ENCODE data around the gene IMMT. TPM values are rescaled to one million over a fixed set of nuclear protein-coding genes. Genes with fewer than 3 reads are reported as not detected.

The IMMT gene
- total and polyA plus RNA-seq, 2 donors (not counting 3 experiments of a cell fraction or from before 2014, with no cell fraction given) = 35.6 to 112 TPM

GRCh38 chr2:86186431-86186830 is 8.8 kb downstream of the IMMT start:
- Histone ChIP-seq H3K27ac (ENCODE audit: insufficient read depth, low read depth, low read length) (no peak overlapping the region), H3K9me3 (replicated peaks; ENCODE audit: control insufficient read depth, insufficient read depth, low read length) (no peaks in the 10 kb centered on the region), H3K9me1 (replicated peaks; ENCODE audit: control insufficient read depth, extremely low read depth, insufficient read depth, low read length) (no peaks in the 10 kb centered on the region), H3K9ac (replicated peaks; ENCODE audit: extremely low read depth, insufficient read depth, low read length) (no peak overlapping the region), H3K27me3 (ENCODE audit: control insufficient read depth in 2 of 2, insufficient read depth in 2 of 2, low read length in 2 of 2) (no peaks in the 10 kb centered on the region), H4K20me1 (replicated peaks; ENCODE audit: control insufficient read depth, extremely low read depth, insufficient read depth, low read length) (peaks cover 8% of the 10 kb centered on the region), H2AFZ (ENCODE audit: low read depth, low read length) (no peak overlapping the region), H3K4me1 (ENCODE audit: control insufficient read depth, extremely low read depth, insufficient read depth, low read length) (peaks cover 13% of the 10 kb centered on the region), H3K79me2 (ENCODE audit: control insufficient read depth, insufficient read depth, low read length) (peaks cover 97% of the 10 kb centered on the region), H3K36me3 (ENCODE audit: control insufficient read depth in 2 of 2, extremely low read depth in 1 of 2, insufficient read depth in 2 of 2, low read length in 2 of 2) (no peaks in the 10 kb centered on the region), H3K4me2 (ENCODE audit: insufficient read depth, low read length) (no peak overlapping the region), H3K4me3 (replicated peaks in 1 of 3; ENCODE audit: insufficient read depth in 1 of 3, low read depth in 1 of 3, low read length in 3 of 3) (no peak overlapping the region)
- POLR2A ChIA-PET = interaction anchor here (0.7 kb wide), 1 partner anchor 47 kb away, joined by 3 read pairs; no protein-coding TSS in a partner anchor
- CTCF ChIA-PET = interaction anchor here (0.6 to 2.3 kb wide), 2 partner anchors 187 to 1891 kb away, joined by 3 to 7 read pairs; no protein-coding TSS in a partner anchor
- no TSS peak for BruUV-seq (replicated peaks)
- no peak for FAIRE-seq
- no peak for DNase-seq (ENCODE audit: low read depth, low spot score)
- dilution Hi-C loops (cut with MboI; ENCODE audit: extremely low pct_ligation_motif_present, low sequenced_read_pairs) (no loop called here), intact Hi-C loops (cut with micrococcal nuclease) (no loop called here)
- TF ChIP-seq CTCF (IDR thresholded peaks at IDR 0.05; ENCODE audit: extremely low read depth in 1 of 2, insufficient read depth in 1 of 2, low read depth in 1 of 2, low read length in 2 of 2) (no peak), EZH2 (IDR thresholded peaks at IDR 0.05; ENCODE audit: borderline replicate concordance, low read depth, low read length, severe bottlenecking) (no peak), JUN (IDR thresholded peaks at IDR 0.05; ENCODE audit: borderline replicate concordance, insufficient read depth, insufficient read length, low read depth) (no peak), FOS (IDR thresholded peaks at IDR 0.05; ENCODE audit: borderline replicate concordance, insufficient read depth, low read length) (no peak), MYC (IDR thresholded peaks at IDR 0.05; ENCODE audit: low read depth, low read length) (no peak), POLR2A (IDR thresholded peaks at IDR 0.05; ENCODE audit: low read depth, low read length) (no peak), GATA2 (IDR thresholded peaks at IDR 0.05; ENCODE audit: insufficient read depth, insufficient read length, low read depth, low read length) (no peak), POLR2AphosphoS5 (IDR thresholded peaks at IDR 0.05; ENCODE audit: insufficient read depth, low read depth, low read length) (no peak)
- TF ChIP-seq, protein P1, sequence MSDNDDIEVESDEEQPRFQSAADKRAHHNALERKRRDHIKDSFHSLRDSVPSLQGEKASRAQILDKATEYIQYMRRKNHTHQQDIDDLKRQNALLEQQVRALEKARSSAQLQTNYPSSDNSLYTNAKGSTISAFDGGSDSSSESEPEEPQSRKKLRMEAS (IDR thresholded peaks at IDR 0.05; ENCODE audit: insufficient read depth, insufficient read length) = no peak

Measured in endothelial cell of umbilical vein (primary cell).